Gastrocnemius medialis (tissue), 4 donors: Measurements from ENCODE around the gene PXK. TPM values are rescaled to one million over a fixed set of nuclear protein-coding genes. Genes with fewer than 3 reads are reported as not detected.

Experiments
- ATAC-seq, 2 donors: fragments of 150-250 bp; one replicate each; pipeline ENCODE4 v1.9.1; 2016
- DNase-seq, 2 donors: peaks; one replicate each; pipeline ENCODE4 v3.0.0-alpha.2; 2019
- H3K27ac ChIP-seq, 4 donors: fragments of 200-600 bp; sonication (generic); 1 replicate in 1 of 4; 2 replicates in 3 of 4; pipeline ENCODE4 v1.5.1; 2016 to 2018; ENCODE audit warnings: mild to moderate bottlenecking in 2 of 4, moderate library complexity in 1 of 4
- H3K27me3 ChIP-seq, 3 donors: fragments of 200-600 bp; sonication (generic) in 2 of 3; 1 replicate in 1 of 3; 2 replicates in 2 of 3; pipeline versions ENCODE4 v1.5.1 to v1.6.0; 2016 to 2019; ENCODE audit warnings: mild to moderate bottlenecking in 1 of 3, moderate library complexity in 1 of 3
- H3K36me3 ChIP-seq, 2 donors: fragments of 200-600 bp; sonication (generic) in 1 of 2; one replicate each; pipeline ENCODE4 v1.5.1; 2017 to 2018
- H3K4me1 ChIP-seq, 2 donors: fragments of 200-600 bp; sonication (generic) in 1 of 2; one replicate each; pipeline ENCODE4 v1.5.1; 2016 to 2017; ENCODE audit warnings: mild to moderate bottlenecking in 2 of 2
- H3K4me3 ChIP-seq, 4 donors: fragments of 200-600 bp; sonication (generic) in 3 of 4; 1 replicate in 1 of 4; 2 replicates in 3 of 4; pipeline ENCODE4 v1.5.1; 2016 to 2019; ENCODE audit warnings: mild to moderate bottlenecking in 2 of 4
- H3K9me3 ChIP-seq, 3 donors: fragments of 200-600 bp; sonication (generic) in 2 of 3; 1 replicate in 1 of 3; 2 replicates in 2 of 3; pipeline ENCODE4 v1.5.1; 2016 to 2019
- POLR2A ChIP-seq, 2 donors: fragments of 450-650 bp; IDR thresholded peaks; one replicate each; pipeline ENCODE4 v1.6.1; 2017; ENCODE audit warnings: antibody characterized with exemption in 2 of 2, mild to moderate bottlenecking in 2 of 2, moderate library complexity in 2 of 2
- in situ Hi-C, 4 donors: fragments of 200-750 bp; cut with MboI; loops; one replicate each; pipeline versions ENCODE4 v1.15.0 to v1.8.0; 2017; ENCODE audit warnings: low sequenced_read_pairs in 4 of 4
- intact Hi-C: fragments of 100-400 bp; cut with DNase I; formaldehyde crosslinking; loops from one replicate; pipeline ENCODE4 v1.15.1; 2023; ENCODE audit warnings: low total_unique reads
- total RNA-seq, 4 donors: library from RNA; depleted of rRNA; stranded (reverse); fragments of >200 nt; gene quantifications; one replicate each; pipeline versions ENCODE4 v1.1.0 to v1.2.3, GENCODE V29; 2016
- TF ChIP-seq, protein P1 (sequence below), 5 experiments: fragments of 450-650 bp in 3 of 5; fragments of 200-600 bp in 2 of 5; sonication (generic) in 2 of 5; IDR thresholded peaks in 4 of 5; conservative IDR thresholded peaks in 1 of 5; 1 replicate in 4 of 5; 2 replicates in 1 of 5; pipeline ENCODE4 v1.5.1; 2016 to 2019; ENCODE audit warnings: antibody characterized with exemption in 5 of 5, mild to moderate bottlenecking in 3 of 5, moderate library complexity in 3 of 5

The PXK gene
- total RNA-seq, 4 donors from 2014 or later, result 21.6 to 33.6 (median 24.4) TPM

DNA sequence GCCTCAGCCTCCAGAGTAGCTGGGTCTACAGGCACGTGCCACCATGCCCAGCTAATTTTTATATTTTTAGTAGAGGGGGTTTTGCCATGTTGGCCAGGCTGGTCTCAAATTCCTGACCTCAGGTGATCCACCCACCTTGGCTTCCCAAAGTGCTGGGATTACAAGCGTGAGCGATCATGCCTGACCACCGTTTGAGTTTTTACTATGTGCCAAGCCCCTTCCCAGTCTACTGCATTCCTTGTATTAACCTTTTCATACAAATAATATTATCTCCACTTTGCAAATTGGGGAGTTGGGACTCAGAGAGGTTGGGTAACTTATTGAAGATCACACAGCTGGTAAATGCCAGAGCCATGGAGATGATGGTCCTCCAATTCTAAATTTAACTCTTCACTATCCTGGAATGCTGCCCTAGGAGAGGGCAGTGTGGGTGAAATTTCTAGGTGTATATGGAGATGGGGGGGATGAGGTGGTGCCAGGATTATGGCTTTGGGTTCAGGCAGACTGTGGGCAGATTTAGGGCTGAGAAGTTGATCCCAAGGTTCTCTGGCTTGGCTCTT lies 1.0 kb upstream of the PXK start:
- H3K27ac ChIP-seq, result no peak overlapping the region
- no peak overlapping the region for H3K4me3 ChIP-seq
- no peak for DNase-seq
- no peaks in the 10 kb centered on the region for H3K27me3 ChIP-seq
- no peaks in the 10 kb centered on the region for H3K9me3 ChIP-seq
- H3K4me1 ChIP-seq, result peaks cover 27 to 30% of the 10 kb centered on the region in 2 donors
- in situ Hi-C loops (loop anchor here in 2 of 4 donors (5.0 to 10.0 kb wide), 2 partner anchors 161 to 163 kb away; partner anchors contain the start of gene KCTD6 (in 2 of the 2)), intact Hi-C loops (loop anchor here (1.0 to 5.0 kb wide), 3 partner anchors 25 to 201 kb away; partner anchors contain the start of genes HTD2, KCTD6 and RPP14)
- no peaks in the 10 kb centered on the region for H3K36me3 ChIP-seq
- no peak for TF ChIP-seq POLR2A (IDR thresholded peaks at IDR 0.05)
- TF ChIP-seq, protein P1, sequence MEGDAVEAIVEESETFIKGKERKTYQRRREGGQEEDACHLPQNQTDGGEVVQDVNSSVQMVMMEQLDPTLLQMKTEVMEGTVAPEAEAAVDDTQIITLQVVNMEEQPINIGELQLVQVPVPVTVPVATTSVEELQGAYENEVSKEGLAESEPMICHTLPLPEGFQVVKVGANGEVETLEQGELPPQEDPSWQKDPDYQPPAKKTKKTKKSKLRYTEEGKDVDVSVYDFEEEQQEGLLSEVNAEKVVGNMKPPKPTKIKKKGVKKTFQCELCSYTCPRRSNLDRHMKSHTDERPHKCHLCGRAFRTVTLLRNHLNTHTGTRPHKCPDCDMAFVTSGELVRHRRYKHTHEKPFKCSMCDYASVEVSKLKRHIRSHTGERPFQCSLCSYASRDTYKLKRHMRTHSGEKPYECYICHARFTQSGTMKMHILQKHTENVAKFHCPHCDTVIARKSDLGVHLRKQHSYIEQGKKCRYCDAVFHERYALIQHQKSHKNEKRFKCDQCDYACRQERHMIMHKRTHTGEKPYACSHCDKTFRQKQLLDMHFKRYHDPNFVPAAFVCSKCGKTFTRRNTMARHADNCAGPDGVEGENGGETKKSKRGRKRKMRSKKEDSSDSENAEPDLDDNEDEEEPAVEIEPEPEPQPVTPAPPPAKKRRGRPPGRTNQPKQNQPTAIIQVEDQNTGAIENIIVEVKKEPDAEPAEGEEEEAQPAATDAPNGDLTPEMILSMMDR (IDR thresholded peaks at IDR 0.05 in 4 of 5, conservative IDR thresholded peaks at IDR 0.05 in 1 of 5), result no peak
- ATAC-seq, result no peak

- no peaks in the 10 kb centered on the region for H3K27me3 ChIP-seq
- H3K4me1 ChIP-seq, result peaks cover 27 to 30% of the 10 kb centered on the region in 2 donors
- intact Hi-C loops, result loop anchor here (1.0 to 5.0 kb wide), 2 partner anchors 81 to 199 kb away; no protein-coding TSS in a partner anchor
These were observed 717 bp downstream of the PXK start for GRCh38 chr3:58333206-58334012.

GRCh38 chr3:58334013-58334321 lies 1.3 kb downstream of the PXK start:
- no peaks in the 10 kb centered on the region for H3K9me3 ChIP-seq
- H3K4me3 ChIP-seq, result peak overlapping the region; percentile 84 to 92 (median 85)
- intact Hi-C loops (loop anchor here (5.0 kb wide), 1 partner anchor 198 kb away; no protein-coding TSS in a partner anchor), in situ Hi-C loops (loop anchor here in 2 of 4 donors (5.0 to 10.0 kb wide), 2 partner anchors 158 to 161 kb away; partner anchors contain the start of gene KCTD6 (in 2 of the 2))
- peaks cover 27 to 30% of the 10 kb centered on the region in 2 donors for H3K4me1 ChIP-seq
- ATAC-seq (no peak), DNase-seq (no peak)
- H3K36me3 ChIP-seq, result no peaks in the 10 kb centered on the region
- peak overlapping the region in 3 of 4 donors; percentile 74 to 78 (median 77) for H3K27ac ChIP-seq
- no peaks in the 10 kb centered on the region for H3K27me3 ChIP-seq
- TF ChIP-seq, protein P1 (IDR thresholded peaks at IDR 0.05 in 4 of 5, conservative IDR thresholded peaks at IDR 0.05 in 1 of 5), result no peak
- no peak for TF ChIP-seq POLR2A (IDR thresholded peaks at IDR 0.05)

More at GRCh38 chr3:58333206-58334012, 717 bp downstream of the PXK start:
- TF ChIP-seq, protein P1 (IDR thresholded peaks at IDR 0.05 in 4 of 5, conservative IDR thresholded peaks at IDR 0.05 in 1 of 5), result no peak
- no peak for TF ChIP-seq POLR2A (IDR thresholded peaks at IDR 0.05)
- in situ Hi-C loops, result loop anchor here in 2 of 4 donors (5.0 to 10.0 kb wide), 2 partner anchors 159 to 161 kb away; partner anchors contain the start of gene KCTD6 (in 2 of the 2)
- peak in 1 of 2 donors; percentile 8 for DNase-seq
- peak; percentile 35 to 37 for ATAC-seq
- Histone ChIP-seq H3K27ac (peak overlapping the region; percentile 72 to 78 (median 76)), H3K4me3 (peak overlapping the region; percentile 84 to 92 (median 85)), H3K9me3 (no peaks in the 10 kb centered on the region), H3K36me3 (no peaks in the 10 kb centered on the region)

DNA sequence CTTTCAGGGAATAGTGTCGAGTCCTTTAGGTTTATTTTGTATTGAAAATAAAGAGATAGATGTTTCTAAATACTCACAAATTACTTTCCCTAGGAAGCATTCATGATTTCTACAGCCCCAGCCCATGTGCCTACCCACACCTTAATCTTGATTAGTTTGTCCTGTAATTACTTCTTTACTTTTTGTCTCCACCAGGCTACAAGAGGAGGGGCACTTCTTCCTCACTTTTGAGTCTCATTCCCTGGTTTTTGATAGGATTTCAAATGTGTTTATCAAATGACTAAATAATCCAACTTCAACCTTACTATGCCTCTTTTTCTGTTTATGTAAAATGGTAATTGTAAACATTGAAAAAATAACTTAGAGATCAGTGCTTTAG lies 1.8 kb downstream of the PXK start:
- Histone ChIP-seq H3K4me1 (peaks cover 27 to 30% of the 10 kb centered on the region in 2 donors), H3K9me3 (no peaks in the 10 kb centered on the region), H3K27ac (peak overlapping the region in 3 of 4 donors; percentile 10 to 78 (median 77)), H3K4me3 (peak overlapping the region; percentile 13 to 92 (median 85)), H3K36me3 (no peaks in the 10 kb centered on the region), H3K27me3 (no peaks in the 10 kb centered on the region)
- in situ Hi-C loops, result loop anchor here in 2 of 4 donors (5.0 to 10.0 kb wide), 2 partner anchors 158 to 160 kb away; partner anchors contain the start of gene KCTD6 (in 2 of the 2)
- TF ChIP-seq, protein P1 (IDR thresholded peaks at IDR 0.05 in 4 of 5, conservative IDR thresholded peaks at IDR 0.05 in 1 of 5), result no peak
- no peak for TF ChIP-seq POLR2A (IDR thresholded peaks at IDR 0.05)
- DNase-seq (no peak), ATAC-seq (no peak)
- intact Hi-C loops, result loop anchor here (5.0 kb wide), 1 partner anchor 198 kb away; no protein-coding TSS in a partner anchor
